Right renal cortex interstitium (tissue), 3 donors: ENCODE results near the gene CYSLTR2. TPM values are rescaled to one million over a fixed set of nuclear protein-coding genes. Genes with fewer than 3 reads are reported as not detected.

Experiments used
- DNase-seq, 3 donors: peaks; one replicate each; pipeline ENCODE4 v3.0.0-alpha.2; 2013; ENCODE audit warnings: low read depth in 3 of 3, low spot score in 2 of 3
- polyA plus RNA-seq, 3 donors: library from polyadenylated mRNA; unstranded; fragments of 120-200 nt; gene quantifications; one replicate each; pipeline ENCODE4 v1.2.1, GENCODE V29; 2013; ENCODE audit not compliant: insufficient read length in 3 of 3

The CYSLTR2 gene
- polyA plus RNA-seq, result under 1 TPM; 0.29 to 0.50 (median 0.34) TPM

GRCh38 chr13:48653472-48653939 lies at the start of gene CYSLTR2:
Gene CYSLTR2, plus strand, starts transcription at chr13:48653929. Its CDS starts 52,889 bp downstream, at chr13:48706818.
- peak in 2 of 3 donors; percentile 9 to 12 for DNase-seq

GRCh38 chr13:48615049-48615448 lies 38.7 kb upstream of the CYSLTR2 start:
- no peak for DNase-seq

- no peak for DNase-seq
Measured at GRCh38 chr13:48618937-48619336, 34.8 kb upstream of the CYSLTR2 start.

GRCh38 chr13:48621056-48621455 lies 32.7 kb upstream of the CYSLTR2 start:
- no peak for DNase-seq

GRCh38 chr13:48624016-48624415 lies 29.7 kb upstream of the CYSLTR2 start:
- no peak for DNase-seq

GRCh38 chr13:48624858-48625257 lies 28.9 kb upstream of the CYSLTR2 start:
- no peak for DNase-seq

GRCh38 chr13:48625413-48626076 lies 28.2 kb upstream of the CYSLTR2 start:
- DNase-seq, result no peak

- DNase-seq, result peak in 2 of 3 donors; percentile 23 to 40
Measured at GRCh38 chr13:48626077-48626449, 27.7 kb upstream of the CYSLTR2 start.

GRCh38 chr13:48626726-48627451 lies 26.8 kb upstream of the CYSLTR2 start:
- no peak for DNase-seq

GRCh38 chr13:48629277-48629676 lies 24.5 kb upstream of the CYSLTR2 start:
- no peak for DNase-seq

- DNase-seq, result no peak
Measured at GRCh38 chr13:48630291-48630690, 23.4 kb upstream of the CYSLTR2 start.

GRCh38 chr13:48630773-48631172 lies 23.0 kb upstream of the CYSLTR2 start:
- DNase-seq, result no peak

- no peak for DNase-seq
Measured at GRCh38 chr13:48631441-48631840, 22.3 kb upstream of the CYSLTR2 start.

GRCh38 chr13:48633700-48634099 lies 20.0 kb upstream of the CYSLTR2 start:
- DNase-seq, result no peak

- no peak for DNase-seq
Measured at GRCh38 chr13:48634636-48635035, 19.1 kb upstream of the CYSLTR2 start.

- DNase-seq, result no peak
Measured at GRCh38 chr13:48635478-48635877, 18.3 kb upstream of the CYSLTR2 start.

- DNase-seq, result no peak
Measured at GRCh38 chr13:48636550-48636949, 17.2 kb upstream of the CYSLTR2 start.

- no peak for DNase-seq
Measured at GRCh38 chr13:48637601-48638000, 16.1 kb upstream of the CYSLTR2 start.

GRCh38 chr13:48640767-48641166 lies 13.0 kb upstream of the CYSLTR2 start:
- no peak for DNase-seq

GRCh38 chr13:48641404-48641803 lies 12.3 kb upstream of the CYSLTR2 start:
- DNase-seq, result no peak

- DNase-seq, result no peak
Measured at GRCh38 chr13:48642061-48642460, 11.7 kb upstream of the CYSLTR2 start.

- no peak for DNase-seq
Measured at GRCh38 chr13:48643159-48643558, 10.6 kb upstream of the CYSLTR2 start.
